ENCODE results near the gene PLXND1. TPM values are rescaled to one million over a fixed set of nuclear protein-coding genes. Genes with fewer than 3 reads are reported as not detected.

PLXND1 gene
- total and polyA plus RNA-seq, 2 donors (not counting 1 experiment from before 2014, with no cell fraction given) = 89.6 to 109 TPM

DNA sequence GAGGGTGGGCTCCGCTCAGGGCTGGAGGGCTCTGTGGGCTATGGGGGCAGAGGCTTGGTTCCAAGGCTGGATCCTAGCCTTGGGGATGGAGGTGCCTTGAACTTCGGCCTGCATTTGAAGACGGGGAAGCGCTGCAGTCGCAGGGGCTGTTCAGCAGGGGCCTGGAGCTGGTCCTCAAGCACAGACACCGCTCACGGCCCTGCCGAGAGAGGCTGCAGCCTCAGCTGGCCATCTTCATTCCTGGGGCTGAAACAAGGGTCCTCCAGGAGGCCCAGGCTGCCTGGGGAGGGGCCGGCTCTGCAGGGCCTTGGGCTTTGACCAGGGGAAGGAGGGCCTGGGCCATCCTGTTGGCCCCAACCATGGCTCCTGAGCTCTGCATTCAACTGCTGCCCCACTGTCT lies 25.6 kb upstream of the PLXND1 start:
- Histone ChIP-seq H3K4me2 (ENCODE audit: extremely low read depth, insufficient read depth, low read length) (no peak overlapping the region), H4K20me1 (ENCODE audit: control insufficient read depth, extremely low read depth, insufficient read depth, low read length) (no peaks in the 10 kb centered on the region), H3K4me3 (replicated peaks in 1 of 4; ENCODE audit: control extremely low read depth in 1 of 4, insufficient read depth in 1 of 4, low read depth in 3 of 4, low read length in 4 of 4) (no peak overlapping the region), H3K36me3 (ENCODE audit: control insufficient read depth, insufficient read depth, low read length) (no peaks in the 10 kb centered on the region), H3K9ac (ENCODE audit: insufficient read depth, low read length) (no peak overlapping the region), H3K27me3 (ENCODE audit: control insufficient read depth, insufficient read depth, low read length) (no peaks in the 10 kb centered on the region), H3K79me2 (ENCODE audit: control insufficient read depth, insufficient read depth, low read length) (no peaks in the 10 kb centered on the region), H2AFZ (ENCODE audit: low read length) (no peak overlapping the region), H3K9me3 (ENCODE audit: control insufficient read depth, insufficient read depth, low read depth, low read length) (no peaks in the 10 kb centered on the region), H3K4me1 (ENCODE audit: control insufficient read depth, extremely low read depth, insufficient read depth, low read length) (peaks cover 2% of the 10 kb centered on the region), H3K27ac (ENCODE audit: insufficient read depth, low read length) (no peak overlapping the region)
- DNase-seq (ENCODE audit: low read depth in 2 of 2) = no peak
- TF ChIP-seq, protein P1, sequence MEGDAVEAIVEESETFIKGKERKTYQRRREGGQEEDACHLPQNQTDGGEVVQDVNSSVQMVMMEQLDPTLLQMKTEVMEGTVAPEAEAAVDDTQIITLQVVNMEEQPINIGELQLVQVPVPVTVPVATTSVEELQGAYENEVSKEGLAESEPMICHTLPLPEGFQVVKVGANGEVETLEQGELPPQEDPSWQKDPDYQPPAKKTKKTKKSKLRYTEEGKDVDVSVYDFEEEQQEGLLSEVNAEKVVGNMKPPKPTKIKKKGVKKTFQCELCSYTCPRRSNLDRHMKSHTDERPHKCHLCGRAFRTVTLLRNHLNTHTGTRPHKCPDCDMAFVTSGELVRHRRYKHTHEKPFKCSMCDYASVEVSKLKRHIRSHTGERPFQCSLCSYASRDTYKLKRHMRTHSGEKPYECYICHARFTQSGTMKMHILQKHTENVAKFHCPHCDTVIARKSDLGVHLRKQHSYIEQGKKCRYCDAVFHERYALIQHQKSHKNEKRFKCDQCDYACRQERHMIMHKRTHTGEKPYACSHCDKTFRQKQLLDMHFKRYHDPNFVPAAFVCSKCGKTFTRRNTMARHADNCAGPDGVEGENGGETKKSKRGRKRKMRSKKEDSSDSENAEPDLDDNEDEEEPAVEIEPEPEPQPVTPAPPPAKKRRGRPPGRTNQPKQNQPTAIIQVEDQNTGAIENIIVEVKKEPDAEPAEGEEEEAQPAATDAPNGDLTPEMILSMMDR (conservative IDR thresholded peaks at IDR 0.05 in 1 of 2, IDR thresholded peaks at IDR 0.05 in 1 of 2; ENCODE audit: low read depth in 1 of 2, low read length in 2 of 2) = no peak
- TF ChIP-seq EZH2 (IDR thresholded peaks at IDR 0.05; ENCODE audit: low read length, missing control alignments) = no peak

DNA sequence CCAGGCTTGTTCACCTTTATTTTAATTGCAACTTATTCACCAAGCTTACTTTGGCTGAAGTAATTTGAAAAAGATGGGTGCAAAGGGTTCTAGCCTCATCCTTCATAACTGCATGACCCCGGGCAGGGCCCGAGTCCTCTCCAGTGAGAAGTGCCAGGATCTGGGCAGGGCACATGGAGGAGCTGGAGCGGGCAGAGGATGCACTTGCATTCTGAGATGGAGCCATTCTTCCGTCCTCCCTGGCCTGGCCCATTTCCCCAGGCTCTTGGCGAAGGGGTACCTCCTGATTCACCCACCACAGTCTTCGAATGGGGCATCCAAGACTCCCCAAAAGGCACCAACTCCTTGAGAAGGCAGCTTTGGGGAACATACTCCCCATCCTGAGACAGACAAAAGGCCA lies 22.5 kb upstream of the PLXND1 start:
- H3K9ac ChIP-seq (ENCODE audit: insufficient read depth, low read length) = no peak overlapping the region
- H3K4me3 ChIP-seq (replicated peaks in 1 of 4; ENCODE audit: control extremely low read depth in 1 of 4, insufficient read depth in 1 of 4, low read depth in 3 of 4, low read length in 4 of 4) = no peak overlapping the region
- no peak for DNase-seq (ENCODE audit: low read depth in 2 of 2)
- no peaks in the 10 kb centered on the region for H3K9me3 ChIP-seq (ENCODE audit: control insufficient read depth, insufficient read depth, low read depth, low read length)
- no peaks in the 10 kb centered on the region for H3K79me2 ChIP-seq (ENCODE audit: control insufficient read depth, insufficient read depth, low read length)
- no peak for TF ChIP-seq EZH2 (IDR thresholded peaks at IDR 0.05; ENCODE audit: low read length, missing control alignments)
- TF ChIP-seq, protein P1 (conservative IDR thresholded peaks at IDR 0.05 in 1 of 2, IDR thresholded peaks at IDR 0.05 in 1 of 2; ENCODE audit: low read depth in 1 of 2, low read length in 2 of 2) = no peak
- H3K4me2 ChIP-seq (ENCODE audit: extremely low read depth, insufficient read depth, low read length) = no peak overlapping the region
- H3K36me3 ChIP-seq (ENCODE audit: control insufficient read depth, insufficient read depth, low read length) = no peaks in the 10 kb centered on the region
- no peak overlapping the region for H3K27ac ChIP-seq (ENCODE audit: insufficient read depth, low read length)
- peaks cover 22% of the 10 kb centered on the region for H3K4me1 ChIP-seq (ENCODE audit: control insufficient read depth, extremely low read depth, insufficient read depth, low read length)
- H2AFZ ChIP-seq (ENCODE audit: low read length) = no peak overlapping the region
- H4K20me1 ChIP-seq (ENCODE audit: control insufficient read depth, extremely low read depth, insufficient read depth, low read length) = no peaks in the 10 kb centered on the region
- no peaks in the 10 kb centered on the region for H3K27me3 ChIP-seq (ENCODE audit: control insufficient read depth, insufficient read depth, low read length)

DNA sequence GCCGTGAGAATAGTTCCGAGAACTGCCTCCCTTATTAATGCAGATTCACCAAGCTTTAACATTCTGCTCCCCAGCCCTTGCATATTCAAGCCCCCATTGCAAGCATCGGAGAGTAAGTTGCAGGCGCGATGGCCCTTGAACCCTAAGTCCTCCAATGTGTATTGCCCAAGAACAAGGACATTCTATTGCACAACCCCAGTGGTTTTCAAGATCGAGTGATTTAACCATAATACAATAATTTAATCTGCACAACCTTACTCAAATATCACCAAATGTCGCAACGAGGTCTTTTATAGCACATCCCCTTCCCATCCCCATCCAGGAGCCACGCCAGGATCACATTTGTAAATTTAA lies 21.7 kb upstream of the PLXND1 start:
- H3K4me2 ChIP-seq (ENCODE audit: extremely low read depth, insufficient read depth, low read length) = peak overlapping the region; percentile 51
- no peak overlapping the region for H2AFZ ChIP-seq (ENCODE audit: low read length)
- H3K4me1 ChIP-seq (ENCODE audit: control insufficient read depth, extremely low read depth, insufficient read depth, low read length) = peaks cover 27% of the 10 kb centered on the region
- peak in 1 of 2 donors; percentile 88 for DNase-seq (ENCODE audit: low read depth in 2 of 2)
- no peaks in the 10 kb centered on the region for H3K9me3 ChIP-seq (ENCODE audit: control insufficient read depth, insufficient read depth, low read depth, low read length)
- no peak overlapping the region for H3K9ac ChIP-seq (ENCODE audit: insufficient read depth, low read length)
- H3K27me3 ChIP-seq (ENCODE audit: control insufficient read depth, insufficient read depth, low read length) = no peaks in the 10 kb centered on the region
- H4K20me1 ChIP-seq (ENCODE audit: control insufficient read depth, extremely low read depth, insufficient read depth, low read length) = no peaks in the 10 kb centered on the region
- no peaks in the 10 kb centered on the region for H3K79me2 ChIP-seq (ENCODE audit: control insufficient read depth, insufficient read depth, low read length)
- TF ChIP-seq, protein P1 (conservative IDR thresholded peaks at IDR 0.05 in 1 of 2, IDR thresholded peaks at IDR 0.05 in 1 of 2; ENCODE audit: low read depth in 1 of 2, low read length in 2 of 2) = no peak
- no peak for TF ChIP-seq EZH2 (IDR thresholded peaks at IDR 0.05; ENCODE audit: low read length, missing control alignments)
- H3K4me3 ChIP-seq (replicated peaks in 1 of 4; ENCODE audit: control extremely low read depth in 1 of 4, insufficient read depth in 1 of 4, low read depth in 3 of 4, low read length in 4 of 4) = peak overlapping the region in 2 of 4 experiments; percentile 26 to 57
- H3K27ac ChIP-seq (ENCODE audit: insufficient read depth, low read length) = peak overlapping the region; percentile 97
- H3K36me3 ChIP-seq (ENCODE audit: control insufficient read depth, insufficient read depth, low read length) = no peaks in the 10 kb centered on the region

Measured in fibroblast of lung (primary cell).